GM21423 (cell line): Measurements from ENCODE around the gene SLCO3A1.

Experiments used
- ATAC-seq: cut with Tn5 transposase; IDR thresholded peaks from one replicate; pipeline ENCODE4 v1.9.1; 2021; ENCODE audit warnings: mild to moderate bottlenecking, moderate library complexity; ENCODE audit not compliant: unreplicated experiment

The SLCO3A1 gene

GRCh38 chr15:91860498-91860897 lies 7.0 kb downstream of the SLCO3A1 start:
- no peak for ATAC-seq

GRCh38 chr15:91861223-91861622 lies 7.7 kb downstream of the SLCO3A1 start:
- no peak for ATAC-seq

GRCh38 chr15:91862891-91863504 lies 9.5 kb downstream of the SLCO3A1 start:
- no peak for ATAC-seq

- ATAC-seq = no peak
These were observed 10.2 kb downstream of the SLCO3A1 start for GRCh38 chr15:91863621-91864255.

GRCh38 chr15:91864664-91865063 lies 11.2 kb downstream of the SLCO3A1 start:
- peak; percentile 77 for ATAC-seq

GRCh38 chr15:91865486-91865885 lies 12.0 kb downstream of the SLCO3A1 start:
- ATAC-seq = no peak

GRCh38 chr15:91865950-91866349 lies 12.4 kb downstream of the SLCO3A1 start:
- no peak for ATAC-seq

- no peak for ATAC-seq
These were observed 12.9 kb downstream of the SLCO3A1 start for GRCh38 chr15:91866371-91866905.

- no peak for ATAC-seq
These were observed 13.5 kb downstream of the SLCO3A1 start for GRCh38 chr15:91866971-91867372.

GRCh38 chr15:91867581-91868026 lies 14.1 kb downstream of the SLCO3A1 start:
- no peak for ATAC-seq

- no peak for ATAC-seq
These were observed 17.5 kb downstream of the SLCO3A1 start for GRCh38 chr15:91870876-91871537.

- no peak for ATAC-seq
These were observed 18.3 kb downstream of the SLCO3A1 start for GRCh38 chr15:91871837-91872236.

- no peak for ATAC-seq
These were observed 19.0 kb downstream of the SLCO3A1 start for GRCh38 chr15:91872356-91873137.

- no peak for ATAC-seq
These were observed 19.6 kb downstream of the SLCO3A1 start for GRCh38 chr15:91873138-91873536.

- ATAC-seq = no peak
These were observed 20.7 kb downstream of the SLCO3A1 start for GRCh38 chr15:91874171-91874570.

GRCh38 chr15:91874992-91875660 lies 21.6 kb downstream of the SLCO3A1 start:
- ATAC-seq = no peak

- ATAC-seq = no peak
These were observed 22.7 kb downstream of the SLCO3A1 start for GRCh38 chr15:91876187-91876586.

GRCh38 chr15:91878319-91878870 lies 24.9 kb downstream of the SLCO3A1 start:
- no peak for ATAC-seq

- no peak for ATAC-seq
These were observed 25.6 kb downstream of the SLCO3A1 start for GRCh38 chr15:91879158-91879557.

GRCh38 chr15:91880373-91880772 lies 26.9 kb downstream of the SLCO3A1 start:
- no peak for ATAC-seq
